Activated T-cell treated with anti-CD3 and anti-CD28 coated beads for 24 hours (primary cell): ENCODE measurements around the gene SCARB2.

Source experiments
- DNase-seq: peaks from one replicate; pipeline ENCODE4 v3.0.0-alpha.2; 2020; ENCODE audit warnings: low read depth

Gene SCARB2

GRCh38 chr4:76148142-76148865, 65.3 kb downstream of the SCARB2 start, which contains the start of gene NUP54:
Gene NUP54 (minus strand): TSS chr4:76148397. CDS start chr4:76148374, 23 bp downstream.
- peak; percentile 94 for DNase-seq

GRCh38 chr4:76147454-76148141, 66.0 kb downstream of the SCARB2 start:
- peak; percentile 37 for DNase-seq

- DNase-seq, result no peak
These were observed 69.1 kb downstream of the SCARB2 start for GRCh38 chr4:76144546-76144945.

- no peak for DNase-seq
These were observed 72.4 kb downstream of the SCARB2 start for GRCh38 chr4:76141241-76141640.

GRCh38 chr4:76127754-76128153, 85.9 kb downstream of the SCARB2 start:
- no peak for DNase-seq

GRCh38 chr4:76125816-76126215, 87.8 kb downstream of the SCARB2 start:
- no peak for DNase-seq

GRCh38 chr4:76120199-76120598, 93.4 kb downstream of the SCARB2 start:
- DNase-seq, result no peak

- DNase-seq, result no peak
These were observed 96.1 kb downstream of the SCARB2 start for GRCh38 chr4:76117536-76117935.

GRCh38 chr4:76116821-76117220, 96.8 kb downstream of the SCARB2 start:
- DNase-seq, result no peak
